ENCODE data around the gene SVBP. TPM values are rescaled to one million over a fixed set of nuclear protein-coding genes. Genes with fewer than 3 reads are reported as not detected.

Gene SVBP
- total and polyA plus RNA-seq, 2 of the 8 experiments (the other 6 are each of a cell fraction or from before 2014, with no cell fraction given): 29.7 to 30.2 TPM

DNA sequence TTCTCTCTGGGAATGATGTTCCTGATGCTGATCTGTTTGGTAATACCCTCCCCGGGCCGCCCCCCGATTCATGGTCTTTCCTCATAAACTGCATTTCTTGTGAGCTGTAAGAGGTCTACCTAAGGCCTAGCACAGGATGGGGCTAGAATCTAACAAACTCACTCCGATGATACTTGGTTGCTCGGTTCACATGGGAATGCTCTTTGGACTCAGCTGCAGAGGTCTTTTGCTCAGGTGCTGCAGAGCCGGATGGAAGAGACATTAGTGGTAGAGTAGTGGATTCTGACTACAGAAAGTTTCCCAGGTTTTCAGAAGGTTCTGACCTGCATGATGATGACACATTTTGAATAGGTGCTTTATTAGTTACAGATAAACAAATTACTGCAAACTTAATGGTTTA is 40.7 kb downstream of the SVBP start:
- H2BK12ac ChIP-seq (ENCODE audit: low read depth, low read length): no peak overlapping the region
- H3K36me3 ChIP-seq (ENCODE audit: control insufficient read depth in 2 of 4, insufficient read depth in 4 of 4, low read length in 3 of 4): peaks cover 5 to 39% (median 21%) of the 10 kb centered on the region in 4 experiments; a peak in 7 of 8 replicates
- no peak overlapping the region for H4K91ac ChIP-seq (replicated peaks; ENCODE audit: insufficient read length, low read length)
- no peak overlapping the region for H2AK5ac ChIP-seq (ENCODE audit: low read depth, low read length)
- H3K79me2 ChIP-seq (ENCODE audit: control insufficient read depth in 1 of 2, insufficient read depth in 2 of 2, low read length in 2 of 2): no peaks in the 10 kb centered on the region
- no peak overlapping the region for H2AFZ ChIP-seq (ENCODE audit: low read length)
- WGBS, 2 experiments (ENCODE audit: extremely low coverage in 1 of 2, insufficient coverage in 1 of 2, insufficient read length in 1 of 2, insufficient replicate concordance in 2 of 2, low coverage in 1 of 2, low lambda C conversion rate in 2 of 2, missing lambda C conversion rate in 1 of 2): 99% methylated on average over 6 of the region's 6 CpGs; no CpG with 5 or more reads in 1 of the 2 experiments
- H3K9me3 ChIP-seq (ENCODE audit: insufficient read depth in 2 of 2, low read depth in 1 of 2, low read length in 1 of 2): no peaks in the 10 kb centered on the region
- no peaks in the 10 kb centered on the region for H3K4me1 ChIP-seq (replicated peaks in 1 of 4; ENCODE audit: control insufficient read depth in 3 of 4, insufficient read depth in 4 of 4, low read length in 3 of 4)
- H3K4ac ChIP-seq (replicated peaks; ENCODE audit: insufficient read length, low read depth, low read length): no peak overlapping the region
- H4K8ac ChIP-seq (ENCODE audit: extremely low read depth, insufficient read depth, low read length): no peak overlapping the region
- H3K56ac ChIP-seq (replicated peaks; ENCODE audit: insufficient read length, low read depth, low read length): no peak overlapping the region
- no peak overlapping the region for H3K9ac ChIP-seq (replicated peaks in 1 of 4; ENCODE audit: extremely low read depth in 1 of 4, low read depth in 3 of 4, low read length in 3 of 4)
- no peak overlapping the region for H2BK20ac ChIP-seq (ENCODE audit: low read length)
- H2BK120ac ChIP-seq (replicated peaks; ENCODE audit: low read depth, low read length): no peak overlapping the region
- ChIA-PET CTCF (ENCODE audit: partially characterized antibody) (interaction anchor here (0.6 to 6.4 kb wide), 11 partner anchors 9 to 731 kb away, joined by 3 to 83 read pairs (median 10); partner anchors contain the start of genes C1orf50, P3H1 and ZNF691), POLR2A (ENCODE audit: partially characterized antibody) (interaction anchor here (0.7 to 1.6 kb wide), 5 partner anchors 10 to 170 kb away, joined by 3 to 10 read pairs (median 4); partner anchors contain the start of genes C1orf50 and P3H1)
- no peak overlapping the region for H3K27ac ChIP-seq (ENCODE audit: low read depth, low read length)
- H2BK15ac ChIP-seq (ENCODE audit: low read length): no peak overlapping the region
- DNase-seq (ENCODE audit: low read depth in 1 of 2, low spot score in 2 of 2): no peak
- no peaks in the 10 kb centered on the region for H3K23me2 ChIP-seq (ENCODE audit: low read depth, low read length)
- no peak overlapping the region for H3K18ac ChIP-seq (ENCODE audit: extremely low read depth, low read length)
- no peaks in the 10 kb centered on the region for H3K27me3 ChIP-seq (replicated peaks in 1 of 4; ENCODE audit: control insufficient read depth in 3 of 4, extremely low read depth in 1 of 4, insufficient read depth in 3 of 4, low read length in 3 of 4)
- H3K14ac ChIP-seq (ENCODE audit: insufficient read length): no peak overlapping the region
- no peak overlapping the region for H3K23ac ChIP-seq (ENCODE audit: insufficient read length)
- H3K79me1 ChIP-seq (ENCODE audit: low read depth, low read length): no peaks in the 10 kb centered on the region
- H2BK5ac ChIP-seq (ENCODE audit: low read depth, low read length): no peak overlapping the region
- H4K5ac ChIP-seq (ENCODE audit: insufficient read length, low read depth, low read length): no peak overlapping the region
- no peak overlapping the region for H3K4me3 ChIP-seq (ENCODE audit: extremely low read depth in 1 of 4, insufficient read depth in 2 of 4, low read depth in 3 of 4, low read length in 4 of 4)
- no peak for FAIRE-seq
- H3K4me2 ChIP-seq (ENCODE audit: insufficient read depth in 1 of 2, low read depth in 2 of 2, low read length in 2 of 2): no peak overlapping the region
- no peaks in the 10 kb centered on the region for H4K20me1 ChIP-seq (replicated peaks in 1 of 2; ENCODE audit: control insufficient read depth in 1 of 2, insufficient read depth in 2 of 2, low read length in 2 of 2)
- TF ChIP-seq CREB1 (IDR thresholded peaks at IDR 0.05) (no peak), TEAD4 (IDR thresholded peaks at IDR 0.05; ENCODE audit: low read depth, low read length) (no peak), CTBP2 (IDR thresholded peaks at IDR 0.05; ENCODE audit: borderline replicate concordance, insufficient read depth, insufficient read length, low read length) (no peak), CEBPB (IDR thresholded peaks at IDR 0.05; ENCODE audit: low read depth, low read length) (no peak), HDAC6 (IDR thresholded peaks at IDR 0.05; ENCODE audit: low read depth, low read length) (no peak), NRF1 (IDR thresholded peaks at IDR 0.05; ENCODE audit: low read depth, low read length) (no peak), E2F6 (IDR thresholded peaks at IDR 0.05) (no peak), SP1 (IDR thresholded peaks at IDR 0.05; ENCODE audit: low read depth, low read length) (no peak), SAP30 (IDR thresholded peaks at IDR 0.05; ENCODE audit: insufficient read depth, insufficient replicate concordance, low read length) (no peak), SP4 (IDR thresholded peaks at IDR 0.05; ENCODE audit: low read length) (no peak), RFX5 (IDR thresholded peaks at IDR 0.05; ENCODE audit: borderline replicate concordance, low read depth, low read length) (no peak)
- TF ChIP-seq, protein P1, sequence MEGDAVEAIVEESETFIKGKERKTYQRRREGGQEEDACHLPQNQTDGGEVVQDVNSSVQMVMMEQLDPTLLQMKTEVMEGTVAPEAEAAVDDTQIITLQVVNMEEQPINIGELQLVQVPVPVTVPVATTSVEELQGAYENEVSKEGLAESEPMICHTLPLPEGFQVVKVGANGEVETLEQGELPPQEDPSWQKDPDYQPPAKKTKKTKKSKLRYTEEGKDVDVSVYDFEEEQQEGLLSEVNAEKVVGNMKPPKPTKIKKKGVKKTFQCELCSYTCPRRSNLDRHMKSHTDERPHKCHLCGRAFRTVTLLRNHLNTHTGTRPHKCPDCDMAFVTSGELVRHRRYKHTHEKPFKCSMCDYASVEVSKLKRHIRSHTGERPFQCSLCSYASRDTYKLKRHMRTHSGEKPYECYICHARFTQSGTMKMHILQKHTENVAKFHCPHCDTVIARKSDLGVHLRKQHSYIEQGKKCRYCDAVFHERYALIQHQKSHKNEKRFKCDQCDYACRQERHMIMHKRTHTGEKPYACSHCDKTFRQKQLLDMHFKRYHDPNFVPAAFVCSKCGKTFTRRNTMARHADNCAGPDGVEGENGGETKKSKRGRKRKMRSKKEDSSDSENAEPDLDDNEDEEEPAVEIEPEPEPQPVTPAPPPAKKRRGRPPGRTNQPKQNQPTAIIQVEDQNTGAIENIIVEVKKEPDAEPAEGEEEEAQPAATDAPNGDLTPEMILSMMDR (IDR thresholded peaks at IDR 0.05; ENCODE audit: control extremely low read depth in 1 of 3, insufficient read depth in 1 of 3, low read depth in 1 of 3, low read length in 3 of 3): no peak

Data from H1 (cell line).